Measurements from ENCODE around the gene RAB15.

Gene RAB15

GRCh38 chr14:64934338-64934929 lies 37.7 kb downstream of the RAB15 start (continued):
- TF ChIP-seq ZNF26 (tag by site-specific recombination; IDR thresholded peaks at IDR 0.05) (no peak), PRDM10 (tag by site-specific recombination; IDR thresholded peaks at IDR 0.05) (no peak)

- no peaks in the 10 kb centered on the region for H3K9me3 ChIP-seq (ENCODE audit: control insufficient read depth, insufficient read depth, low read depth, low read length)
- ChIA-PET CTCF (interaction anchor here (0.6 to 0.7 kb wide), 2 partner anchors 244 to 733 kb away, joined by 3 read pairs; no protein-coding TSS in a partner anchor), POLR2A (no interaction called here)
- peaks cover 47 to 59% of the 10 kb centered on the region in 2 experiments for H3K36me3 ChIP-seq (ENCODE audit: control insufficient read depth in 2 of 2, insufficient read depth in 1 of 2, low read length in 2 of 2)
- H3K27ac ChIP-seq (ENCODE audit: extremely low read depth, low read depth, low read length) = no peak overlapping the region
- no peak overlapping the region for H3K4me3 ChIP-seq (ENCODE audit: low read depth, low read length)
- TF ChIP-seq ZNF211 (tag by site-specific recombination; IDR thresholded peaks at IDR 0.05; ENCODE audit: low read depth) (no peak), ZNF580 (tag by site-specific recombination; IDR thresholded peaks at IDR 0.05) (no peak), ZNF518A (tag by site-specific recombination; conservative IDR thresholded peaks at IDR 0.05; ENCODE audit: low read depth) (no peak), ZNF175 (tag by site-specific recombination; IDR thresholded peaks at IDR 0.05) (no peak), GLI4 (tag by site-specific recombination; IDR thresholded peaks at IDR 0.05) (no peak), KLF16 (tag by site-specific recombination; IDR thresholded peaks at IDR 0.05) (no peak), ZNF266 (tag by site-specific recombination; IDR thresholded peaks at IDR 0.05; ENCODE audit: low read depth) (no peak), ZNF16 (tag by site-specific recombination; IDR thresholded peaks at IDR 0.05; ENCODE audit: low read depth) (no peak), REST (tag by site-specific recombination; IDR thresholded peaks at IDR 0.05) (no peak)
- peaks cover 7% of the 10 kb centered on the region for H3K4me1 ChIP-seq (ENCODE audit: control insufficient read depth, insufficient read depth, low read length)
Observed at GRCh38 chr14:64932231-64932630, 39.9 kb downstream of the RAB15 start.
